GM12892 (cell line): Measurements from ENCODE around the gene KRTAP5-11.

ENCODE experiments used
- POLR2A ChIP-seq: IDR thresholded peaks from 2 replicates; pipeline ENCODE4 v1.6.1; 2011; ENCODE audit warnings: low read depth, low read length, control low read depth
- POLR2AphosphoS5 ChIP-seq: IDR thresholded peaks from 2 replicates; pipeline ENCODE4 v1.6.1; 2011; ENCODE audit warnings: low read depth, low read length, control low read depth

DNA sequence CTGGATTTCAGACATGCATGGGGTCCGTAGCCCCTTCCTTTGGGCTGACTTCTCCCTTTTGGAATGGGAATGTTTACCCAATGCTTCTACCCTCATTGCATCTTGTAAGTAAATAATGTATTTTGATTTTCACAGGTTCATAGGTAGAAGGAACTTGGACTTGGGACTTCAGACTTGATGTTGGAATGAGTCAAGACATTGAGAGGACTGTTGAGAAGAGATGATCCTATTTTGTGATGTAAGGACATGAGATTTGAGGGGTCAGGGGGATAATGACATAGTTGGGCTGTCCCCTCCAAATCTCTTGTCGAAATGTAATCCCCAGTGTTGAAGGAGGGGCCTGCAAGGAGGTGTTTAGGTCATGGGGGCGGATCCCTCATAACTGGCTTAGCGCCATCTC, 18.2 kb downstream of the KRTAP5-11 start:
- no peak for TF ChIP-seq POLR2A
- no peak for TF ChIP-seq POLR2AphosphoS5
